GF-D8 (cell line): Measurements from ENCODE around the gene IFNG.

Source experiments
- DNase-seq: peaks from one replicate; lab custom pipeline; 2025; lab: John Stamatoyannopoulos, UW

The IFNG gene

GRCh38 chr12:68114606-68115005 is 44.9 kb downstream of the IFNG start:
- DNase-seq, result no peak

GRCh38 chr12:68113644-68114043 is 45.9 kb downstream of the IFNG start:
- DNase-seq, result no peak

- no peak for DNase-seq
Observed at GRCh38 chr12:68111995-68112394, 47.5 kb downstream of the IFNG start.

DNA sequence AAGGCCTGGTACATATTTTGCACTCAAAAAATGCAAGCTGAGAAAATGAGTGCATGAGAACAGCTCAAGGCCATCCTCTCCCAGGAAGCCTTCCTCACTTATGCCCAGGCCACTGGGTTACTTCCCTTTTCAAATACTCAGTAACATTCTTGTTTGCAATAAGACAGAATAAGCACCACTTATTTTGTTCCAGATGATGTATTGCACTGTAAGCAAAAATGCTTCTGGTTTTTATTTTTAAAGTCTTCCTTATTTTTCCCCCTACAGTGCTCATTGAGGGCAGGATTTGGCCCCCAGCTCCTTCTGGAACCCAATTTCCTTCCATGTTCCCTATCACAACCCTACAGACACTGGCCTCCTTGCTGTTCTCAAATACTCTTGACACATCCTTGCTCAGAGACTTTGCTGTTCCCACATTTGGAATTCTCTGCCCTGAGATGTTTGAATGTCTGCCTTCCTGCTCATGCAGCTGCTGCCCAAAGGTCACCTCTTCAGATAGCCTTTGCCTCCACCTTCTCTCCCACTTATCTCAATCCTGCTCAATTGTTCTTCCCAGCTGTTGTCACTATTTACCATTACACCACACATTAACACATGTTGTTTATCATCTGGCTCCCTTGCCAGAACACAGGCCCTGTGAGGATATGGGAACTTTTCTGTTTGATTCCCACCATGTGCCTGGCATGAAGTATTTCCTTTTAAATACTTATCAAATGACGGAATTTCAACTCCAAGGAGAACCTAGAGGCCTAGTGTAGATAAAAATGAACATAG is 49.9 kb downstream of the IFNG start:
- DNase-seq, result no peak

DNA sequence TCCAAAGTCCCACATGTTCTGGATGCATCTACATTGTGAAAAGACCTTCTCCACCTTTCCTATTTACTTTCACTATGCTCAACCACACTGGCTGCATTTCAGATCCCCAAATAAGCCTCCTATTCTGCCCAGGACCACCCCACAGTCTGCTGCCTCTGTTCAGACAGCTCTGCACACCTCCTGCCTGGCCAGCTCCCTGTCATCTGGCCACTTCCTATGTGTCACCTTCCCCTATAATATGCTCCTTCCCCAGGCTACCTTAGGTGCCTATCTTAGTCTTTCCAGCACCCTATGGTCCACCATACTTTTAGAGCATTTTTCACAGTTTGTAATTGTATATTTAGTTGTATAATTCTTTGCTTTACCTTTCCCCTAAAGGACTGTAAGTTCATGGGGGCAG is 50.5 kb downstream of the IFNG start:
- DNase-seq, result no peak

DNA sequence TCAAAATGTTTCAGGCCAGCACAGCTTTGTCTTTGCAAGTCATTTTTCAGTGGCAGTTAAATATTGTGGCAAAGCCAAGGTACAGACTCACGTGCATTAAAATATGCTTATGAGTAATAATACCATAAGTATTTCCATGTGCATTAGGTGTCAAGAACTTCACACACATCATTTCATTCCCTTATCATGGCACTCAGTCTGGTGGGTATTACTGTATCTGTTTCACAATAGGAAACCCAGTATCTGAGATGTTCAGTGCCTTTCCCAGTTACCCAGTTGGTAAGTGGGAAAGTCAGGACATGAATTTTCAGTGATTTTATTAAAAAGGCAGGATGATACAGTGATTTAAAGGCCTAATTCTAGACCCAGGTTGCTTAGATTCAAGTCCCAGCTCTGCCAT is 52.9 kb downstream of the IFNG start:
- no peak for DNase-seq

DNA sequence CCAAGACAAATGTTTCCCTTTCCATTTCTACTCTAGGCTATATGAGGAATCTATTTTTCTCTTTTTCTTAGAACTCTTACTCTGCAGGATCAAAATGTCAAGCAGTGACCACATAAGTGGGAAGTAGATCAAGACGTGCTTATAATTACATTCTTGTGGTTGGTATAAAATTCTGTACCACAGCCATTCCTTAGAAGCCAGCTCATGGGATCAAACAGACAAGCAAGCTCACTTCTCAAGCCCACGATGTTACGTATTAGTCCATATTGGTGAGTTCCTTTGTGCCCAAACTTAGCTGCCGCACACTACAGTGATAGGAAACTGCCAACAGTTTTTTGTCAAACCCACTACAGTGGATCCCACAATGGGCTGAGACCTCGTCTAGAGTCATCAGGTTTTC is 53.4 kb downstream of the IFNG start:
- DNase-seq, result no peak
